Activated CD4-positive, alpha-beta T cell treated with anti-CD3 and anti-CD28 coated beads, Interleukin-2, Interleukin-6, amounts not matched to agents 100 ng/mL and 50 ng/mL, durations not matched to agents 16 hours and 8 hours (primary cell): Measurements from ENCODE around the gene CCNDBP1.
"Not testable (repeated sequence)": the region's sequence is repeated elsewhere in the genome, so short reads cannot be mapped to it uniquely, and the experiment has no call there.

Experiments
- DNase-seq: peaks from one replicate; pipeline ENCODE4 v3.0.0-alpha.2; 2020

The CCNDBP1 gene

DNA sequence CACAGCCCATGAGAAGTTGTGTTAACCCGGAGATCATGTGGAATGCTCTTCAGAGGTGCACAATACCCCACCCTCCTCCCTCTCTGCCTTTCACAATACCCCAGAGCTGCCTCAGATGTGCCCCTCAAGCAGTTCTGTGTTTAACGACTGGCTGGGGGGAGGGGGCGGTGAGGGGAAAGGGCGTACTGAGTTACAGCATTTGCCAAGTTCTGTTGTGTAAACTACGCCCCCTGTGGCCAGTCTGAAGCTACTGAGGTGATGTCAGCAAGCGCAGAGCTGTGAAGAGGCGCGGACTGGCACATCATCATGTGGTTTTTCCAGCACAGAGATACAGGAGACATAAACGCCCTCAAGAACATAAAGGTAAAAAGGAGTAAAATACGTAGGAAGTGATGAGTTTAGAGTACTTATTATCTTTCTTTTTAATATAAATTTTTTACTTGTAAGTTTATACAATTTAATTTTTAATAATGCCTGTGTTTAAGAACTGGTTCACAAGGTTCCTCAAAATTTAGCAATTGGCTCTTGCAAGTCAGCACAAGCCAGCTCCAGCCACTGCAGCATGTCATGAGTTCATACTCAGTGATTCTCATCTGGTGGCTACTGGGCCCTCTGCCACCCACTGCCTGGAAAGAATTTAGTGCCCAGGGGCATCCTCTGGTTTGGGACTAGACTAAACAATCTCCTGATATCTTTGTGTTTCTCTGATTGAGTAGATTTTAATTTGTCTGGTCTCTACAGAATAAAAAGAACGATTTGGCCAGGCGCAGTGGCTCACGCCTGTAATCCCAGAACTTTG is 33.9 kb downstream of the CCNDBP1 start:
- DNase-seq, result no peak

DNA sequence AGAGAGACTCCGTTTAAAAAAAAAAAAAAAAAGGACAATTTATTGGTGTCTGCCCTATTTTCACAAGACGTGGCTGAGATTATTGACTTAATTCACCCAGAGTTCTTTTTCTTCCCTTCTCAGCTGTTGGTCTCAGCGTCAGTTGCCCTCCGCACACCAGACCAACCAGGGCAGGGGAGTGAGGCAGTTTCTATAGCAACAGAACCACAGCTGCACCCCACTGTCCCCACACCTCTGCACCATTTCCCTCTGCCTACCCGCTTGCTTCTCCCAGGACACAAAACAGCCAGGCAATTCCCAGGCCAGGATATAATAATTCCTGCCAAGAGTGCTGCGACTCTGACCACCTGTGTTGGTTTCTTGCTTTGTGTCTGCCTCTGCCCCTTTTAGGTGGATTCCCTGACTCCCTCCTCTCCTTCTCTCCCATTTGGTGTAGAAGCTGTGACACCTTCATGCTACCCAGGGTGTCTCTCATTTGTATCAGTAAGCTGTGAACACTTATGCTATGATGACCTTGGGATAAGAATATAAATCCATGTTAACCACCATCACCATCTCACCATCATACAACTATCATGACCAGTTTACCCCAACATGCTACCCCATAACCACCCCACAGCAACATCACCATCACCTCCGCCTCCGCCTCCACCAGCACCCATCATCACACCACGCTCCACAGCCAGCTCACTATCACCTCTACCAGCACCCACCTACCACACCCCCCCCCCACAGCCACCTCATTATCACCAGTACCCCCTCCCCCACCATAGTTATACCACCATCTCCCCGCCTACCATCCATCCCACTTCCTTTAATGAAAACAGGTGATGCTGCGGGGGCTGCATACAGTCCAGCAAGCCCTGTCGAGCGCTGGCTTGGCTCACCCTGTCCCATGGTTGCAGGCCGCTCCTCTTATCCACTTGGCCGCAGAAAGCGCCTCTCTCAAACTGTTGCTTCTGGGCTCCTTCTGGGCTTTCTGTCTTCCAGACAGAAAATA is 35.0 kb downstream of the CCNDBP1 start:
- DNase-seq, result no peak

DNA sequence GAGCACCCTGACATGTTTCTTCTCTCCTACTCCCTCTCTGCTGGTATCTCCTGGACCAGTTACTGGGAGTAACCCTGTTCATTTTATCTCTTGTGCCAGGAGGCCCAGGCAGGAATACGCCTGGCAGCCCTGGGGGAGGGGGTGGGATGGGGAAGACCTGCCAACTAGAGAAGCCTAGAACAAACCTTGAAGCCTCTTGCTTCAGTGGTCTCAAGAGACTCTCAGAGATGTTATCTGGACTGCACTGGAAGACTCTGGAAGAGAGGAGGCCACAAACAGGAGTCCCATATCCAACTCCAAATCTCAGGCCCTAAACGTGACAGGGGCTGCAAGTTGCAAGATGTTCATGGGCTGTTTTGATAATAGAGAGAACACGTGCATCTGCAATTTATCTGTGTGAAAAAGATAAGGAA is 35.8 kb downstream of the CCNDBP1 start, which contains the start of gene EPB42:
TSS of gene EPB42 (minus strand) at position 28 of the 413 bp plus-strand sequence. CDS start 193 bp downstream, outside the sequence.
- no peak for DNase-seq

DNA sequence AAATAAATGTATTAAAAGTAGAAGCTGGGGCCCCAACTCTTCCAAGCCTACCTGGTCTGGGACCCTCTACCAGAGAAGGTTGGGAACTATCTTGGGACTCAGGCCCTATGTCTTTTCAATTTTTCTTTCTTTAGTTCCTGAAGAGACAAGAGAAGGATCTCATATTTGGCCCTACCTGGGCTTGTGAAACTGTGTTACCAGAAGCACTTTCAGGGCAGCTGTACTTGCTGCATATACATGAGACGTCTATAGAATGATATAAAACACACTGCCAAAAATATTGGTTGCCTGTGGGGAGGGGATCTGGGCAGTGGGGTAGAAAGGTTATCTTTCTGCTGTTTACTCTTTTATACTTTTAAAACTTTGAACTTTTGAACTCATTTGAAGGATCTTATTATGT is 36.2 kb downstream of the CCNDBP1 start:
- DNase-seq, result no peak

DNA sequence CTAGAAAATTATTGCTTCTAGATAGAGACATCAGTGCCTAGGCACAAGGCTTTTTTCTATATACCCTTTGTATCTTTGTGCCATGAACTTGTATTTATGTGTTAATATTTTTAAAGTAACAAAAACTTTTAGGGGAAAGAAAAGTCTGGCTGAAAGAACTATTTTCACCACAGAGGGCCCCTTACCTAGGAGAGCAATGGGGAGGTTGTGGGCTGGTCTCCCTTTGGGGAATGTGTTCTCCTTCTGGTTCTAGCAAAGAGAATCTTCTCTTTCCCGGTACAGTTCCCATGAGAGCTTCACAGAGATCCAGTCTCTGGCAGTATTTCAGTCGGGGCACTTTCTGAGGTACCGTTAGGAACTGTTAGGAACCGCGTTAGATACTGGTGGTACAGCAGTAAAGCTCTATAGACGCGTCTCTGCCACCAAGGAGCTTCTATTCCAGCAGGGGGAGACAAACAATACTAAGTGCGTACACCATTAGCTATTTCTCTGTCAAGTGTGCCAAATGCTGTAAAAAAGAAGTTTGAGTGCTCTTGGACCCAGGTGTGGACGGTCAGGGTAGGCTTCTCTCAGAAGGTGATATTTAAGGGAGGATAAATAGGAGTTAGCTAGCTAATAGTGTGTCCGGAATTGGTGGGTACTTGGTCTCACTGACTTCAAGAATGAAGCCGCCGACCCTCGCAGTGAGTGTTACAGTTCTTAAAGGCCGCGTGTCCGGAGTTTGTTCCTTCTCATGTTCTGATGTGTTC is 40.2 kb downstream of the CCNDBP1 start:
- peak; percentile 81 for DNase-seq

DNA sequence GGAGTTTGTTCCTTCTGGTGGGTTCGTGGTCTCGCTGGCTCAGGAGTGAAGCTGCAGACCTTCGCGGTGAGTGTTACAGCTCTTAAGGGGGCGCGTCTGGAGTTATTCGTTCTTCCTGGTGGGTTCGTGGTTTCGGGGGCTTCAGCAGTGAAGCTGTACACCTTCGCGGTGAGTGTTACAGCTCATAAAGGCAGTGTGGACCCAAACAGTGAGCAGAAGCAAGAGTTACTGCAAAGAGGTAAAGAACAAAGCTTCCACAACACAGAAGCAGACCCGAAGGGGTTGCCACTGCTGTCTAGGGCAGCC is 40.7 kb downstream of the CCNDBP1 start:
- DNase-seq, result not testable (repeated sequence)

DNA sequence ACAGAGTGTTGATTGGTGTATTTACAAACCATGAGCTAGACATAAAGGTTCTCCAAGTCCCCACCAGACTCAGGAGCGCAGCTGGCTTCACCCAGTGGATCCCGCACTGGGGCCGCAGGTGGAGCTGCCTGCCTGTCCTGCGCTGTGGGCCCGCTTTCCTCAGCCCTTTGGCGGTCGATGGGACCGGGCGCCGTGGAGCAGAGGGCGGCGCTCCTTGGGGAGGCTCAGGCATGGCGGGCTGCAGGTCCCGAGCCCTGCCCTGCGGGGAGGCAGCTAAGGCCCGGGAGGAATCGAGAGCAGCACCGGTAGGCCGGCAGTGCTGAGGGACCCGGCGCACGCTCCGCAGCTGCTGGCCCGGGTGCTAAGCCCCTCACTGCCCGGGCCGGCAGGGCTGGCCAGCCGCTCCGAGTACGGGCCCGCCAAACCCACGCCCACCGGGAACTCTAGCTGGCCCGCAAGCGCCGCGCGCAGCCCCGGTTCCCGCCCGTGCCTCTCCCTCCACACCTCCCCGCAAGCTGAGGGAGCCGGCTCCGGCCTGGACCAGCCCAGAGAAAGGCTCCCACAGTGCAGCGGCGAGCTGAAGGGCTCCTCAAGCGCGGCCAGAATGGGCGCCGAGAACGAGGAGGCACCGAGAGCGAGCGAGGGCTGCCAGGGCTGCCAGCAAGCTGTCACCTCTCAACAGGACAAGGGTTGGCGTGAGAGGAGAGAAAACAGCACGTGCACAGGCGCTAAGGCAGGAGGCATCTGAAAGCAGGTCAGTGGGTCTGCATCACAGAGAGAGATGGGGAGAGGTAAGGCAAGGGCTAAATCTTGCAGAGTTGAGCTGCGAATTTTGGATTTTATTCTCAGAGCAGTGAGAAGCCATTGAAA is 41.5 kb downstream of the CCNDBP1 start:
- no peak for DNase-seq

DNA sequence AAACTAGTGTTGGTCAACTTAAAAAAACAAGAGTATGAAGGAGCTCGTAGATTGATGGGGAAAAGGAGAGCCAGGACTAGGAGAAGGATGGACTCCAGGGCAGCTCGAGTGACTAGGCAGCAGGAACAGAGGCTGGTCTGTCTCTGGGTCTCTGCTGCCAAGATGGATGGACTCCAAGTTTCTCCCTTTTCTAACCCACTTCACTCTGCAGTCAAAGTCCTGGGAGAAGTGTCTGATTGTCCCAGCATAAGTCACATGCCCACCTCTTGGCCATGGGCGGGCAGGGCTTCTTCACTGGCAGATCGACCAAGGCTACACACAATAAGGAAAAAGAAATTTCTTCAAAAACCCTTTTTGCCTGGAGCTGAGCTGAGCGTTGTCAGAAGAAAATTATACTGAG is 44.8 kb downstream of the CCNDBP1 start:
- no peak for DNase-seq

DNA sequence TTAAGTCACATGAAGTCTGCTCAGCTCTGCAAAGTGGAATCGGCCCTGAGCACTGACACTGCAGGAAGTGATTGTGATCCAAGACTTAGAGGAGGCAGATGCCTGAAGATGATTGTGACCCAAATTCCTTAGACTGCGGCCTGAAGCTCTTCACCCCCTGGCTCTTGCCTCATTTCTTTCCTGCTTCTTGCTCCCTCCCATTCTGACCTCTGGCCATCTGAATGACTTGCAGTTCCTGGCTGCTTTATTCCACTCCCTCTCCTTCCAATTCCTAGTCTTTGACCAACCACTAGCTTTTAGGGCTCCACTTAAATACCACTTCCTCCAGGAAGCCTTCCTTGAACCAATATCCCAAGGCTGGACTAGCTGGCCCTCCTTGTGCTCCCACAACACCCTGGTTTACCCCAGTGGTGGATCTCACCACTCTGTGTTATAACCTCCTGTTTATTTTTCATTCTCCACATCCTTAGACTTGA is 45.5 kb downstream of the CCNDBP1 start:
- no peak for DNase-seq

DNA sequence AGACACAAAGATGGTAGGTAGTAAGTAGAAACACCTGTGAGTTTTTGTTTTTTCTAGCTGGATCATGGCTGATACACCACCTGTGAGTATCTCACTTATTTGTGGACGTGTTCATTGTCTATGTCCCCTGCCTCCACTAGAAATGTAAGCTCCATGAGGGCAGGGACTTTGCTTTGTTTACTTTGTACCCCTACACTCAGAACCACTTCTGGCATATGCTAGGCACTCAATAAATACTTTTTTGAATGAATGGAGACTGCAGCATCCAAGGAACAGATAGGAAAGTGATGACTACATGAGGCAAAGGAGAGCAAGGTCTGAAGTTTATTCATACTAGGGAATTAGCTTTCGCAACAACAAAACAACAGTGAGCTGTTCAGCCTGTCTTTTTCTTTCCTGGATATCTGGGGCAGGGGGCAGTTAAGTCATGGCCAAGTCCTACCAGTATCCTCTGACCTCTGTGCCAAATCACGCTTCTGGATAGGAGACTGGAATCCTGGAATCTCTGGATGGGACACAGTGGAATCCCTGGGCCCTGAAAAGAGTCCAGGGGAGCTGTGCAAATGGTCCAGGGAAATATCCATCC is 47.2 kb downstream of the CCNDBP1 start:
- DNase-seq, result no peak

DNA sequence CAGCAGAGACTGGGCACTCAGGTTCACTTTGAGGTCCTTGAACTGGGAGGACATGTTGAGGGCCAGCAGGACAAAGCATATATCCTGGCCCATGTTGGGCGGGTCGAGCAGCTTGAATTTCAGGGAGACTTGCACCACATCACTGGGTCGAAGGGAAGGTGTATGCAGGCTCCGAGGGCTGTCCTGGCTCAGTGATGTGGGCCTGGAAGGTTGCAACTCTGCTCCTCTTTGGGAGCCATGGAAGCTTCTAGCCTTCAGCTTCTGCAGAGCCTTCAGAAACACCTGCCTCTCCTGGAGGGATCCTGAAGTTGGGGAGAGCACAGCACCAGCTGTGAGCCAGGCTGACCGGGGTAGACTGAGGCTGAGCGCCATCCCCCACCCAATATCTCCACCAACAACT is 50.3 kb downstream of the CCNDBP1 start:
- no peak for DNase-seq

DNA sequence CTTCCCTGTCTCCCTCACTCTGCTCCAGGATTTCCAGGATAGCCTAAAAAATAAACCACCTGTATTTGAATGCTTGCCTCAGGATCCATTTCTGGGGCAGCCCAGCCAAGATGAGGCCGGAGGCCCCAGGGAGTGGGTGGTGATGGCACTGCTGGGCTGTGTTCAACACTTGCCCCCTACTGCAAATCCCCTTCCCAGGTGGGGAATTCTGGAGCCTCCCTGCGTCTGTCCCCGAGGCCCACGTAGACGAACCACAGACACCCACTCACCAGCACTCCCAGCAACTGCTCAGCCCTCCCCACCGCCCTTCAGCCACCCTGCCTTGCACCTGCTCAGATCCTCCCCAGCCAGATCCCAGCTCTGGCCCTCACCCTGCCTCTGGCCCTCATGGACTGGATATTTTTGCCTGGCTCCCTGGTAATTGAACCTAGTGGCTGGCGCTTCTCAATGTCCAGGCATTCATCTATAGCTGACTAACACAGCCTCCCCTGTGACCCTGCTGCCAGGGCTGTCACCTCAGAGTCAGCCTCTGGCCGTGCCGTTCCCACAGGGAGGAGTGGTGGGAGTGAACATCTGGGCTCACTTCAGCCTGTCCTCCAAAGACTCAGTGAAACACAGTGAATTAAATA is 52.8 kb downstream of the CCNDBP1 start:
- no peak for DNase-seq

DNA sequence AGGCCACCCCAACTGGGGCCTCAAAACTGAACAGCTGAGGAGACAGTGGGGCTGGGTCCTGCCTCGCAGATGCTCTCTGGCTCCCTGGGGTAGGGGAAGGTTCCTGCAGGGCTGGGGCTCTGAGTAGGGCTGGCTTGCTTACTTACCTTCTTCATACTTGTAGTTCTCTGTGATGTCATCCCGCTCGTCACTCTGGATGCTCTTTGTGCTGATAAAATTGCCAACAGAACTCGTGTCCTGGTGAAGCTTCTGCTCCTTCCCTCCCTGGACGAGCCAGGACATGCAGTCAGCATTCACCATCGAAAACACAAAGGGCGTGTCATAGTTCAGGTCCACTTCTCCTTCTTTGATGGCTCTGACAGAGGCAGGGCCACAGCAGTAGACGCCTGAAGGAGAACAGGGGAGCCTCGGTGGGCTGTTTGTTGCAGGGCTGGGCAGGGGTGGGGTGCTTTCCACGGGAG is 53.5 kb downstream of the CCNDBP1 start:
- DNase-seq, result no peak

DNA sequence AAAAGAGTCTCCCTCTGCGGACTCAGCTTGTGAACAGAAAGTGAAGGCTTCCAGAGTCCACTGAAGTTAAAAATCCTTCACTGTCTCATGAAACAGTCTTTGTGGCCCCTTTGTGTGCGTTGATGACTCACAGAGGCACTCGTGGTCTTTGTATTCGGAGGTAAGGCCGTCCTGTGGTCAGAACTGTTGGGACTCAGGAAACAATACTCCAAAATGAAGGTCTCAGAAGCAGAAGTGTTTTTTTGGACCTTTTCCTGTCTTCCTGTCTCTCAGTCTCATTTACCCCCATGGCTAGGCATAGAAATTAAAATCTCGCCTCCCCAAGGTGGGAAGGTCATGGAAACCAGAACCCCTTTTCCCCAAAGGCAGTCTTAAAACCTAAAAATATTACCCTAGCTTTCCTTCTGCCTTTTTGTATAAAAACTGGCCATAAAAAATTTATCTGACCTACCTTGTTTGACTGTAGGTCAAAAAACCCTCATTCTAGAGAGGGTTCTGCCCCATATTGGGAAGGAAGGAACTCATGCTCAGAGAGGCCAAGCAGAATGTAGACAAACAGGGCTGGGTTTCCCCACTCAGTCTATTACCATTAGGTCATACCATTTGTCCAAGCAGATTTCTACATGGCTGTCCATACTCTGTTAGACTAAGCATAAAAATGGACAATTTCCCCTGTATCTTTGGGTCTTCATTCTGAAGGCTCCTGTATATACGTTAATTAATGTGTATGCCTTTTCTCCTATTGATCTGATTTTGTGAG is 54.7 kb downstream of the CCNDBP1 start:
- peak; percentile 48 for DNase-seq

DNA sequence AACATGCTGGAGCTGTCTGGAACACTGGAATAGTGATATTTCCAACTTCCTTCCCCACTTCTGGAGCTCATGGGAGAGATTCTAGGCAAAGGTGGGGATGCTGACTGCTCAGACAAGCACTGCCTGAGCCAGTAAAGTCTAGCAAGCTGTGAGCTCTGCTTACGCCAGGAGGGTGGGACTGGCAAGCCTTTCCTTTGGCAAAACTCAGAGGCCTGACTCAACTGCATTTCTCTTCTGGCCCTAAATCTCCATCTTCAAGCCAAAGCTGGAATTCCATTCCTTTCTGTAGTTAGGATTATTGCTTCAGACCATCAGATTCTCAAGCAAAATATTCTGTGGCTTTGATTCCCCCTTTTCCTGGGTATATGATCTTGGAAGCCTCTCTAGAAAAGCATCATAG is 55.9 kb downstream of the CCNDBP1 start:
- DNase-seq, result no peak

DNA sequence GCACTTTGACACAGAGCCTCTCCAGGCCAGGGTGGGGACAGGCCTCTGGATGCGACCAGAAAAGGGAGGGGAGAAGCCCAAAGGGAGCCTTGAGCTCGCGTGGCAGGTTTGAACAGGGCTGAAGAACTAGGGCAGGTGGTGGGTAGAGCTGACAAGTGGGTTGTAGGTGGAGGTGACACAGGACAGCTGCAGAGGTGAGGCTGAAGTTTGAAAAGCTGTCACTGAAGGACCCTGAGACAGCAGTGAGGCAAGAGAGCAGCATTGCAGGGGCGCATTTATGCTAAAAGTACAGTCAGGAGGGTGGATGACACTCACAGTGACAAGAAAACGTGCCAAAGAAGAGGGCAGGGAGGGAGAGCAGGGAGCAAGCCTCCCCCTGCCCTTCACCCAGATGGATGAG is 57.4 kb downstream of the CCNDBP1 start:
- DNase-seq, result no peak

DNA sequence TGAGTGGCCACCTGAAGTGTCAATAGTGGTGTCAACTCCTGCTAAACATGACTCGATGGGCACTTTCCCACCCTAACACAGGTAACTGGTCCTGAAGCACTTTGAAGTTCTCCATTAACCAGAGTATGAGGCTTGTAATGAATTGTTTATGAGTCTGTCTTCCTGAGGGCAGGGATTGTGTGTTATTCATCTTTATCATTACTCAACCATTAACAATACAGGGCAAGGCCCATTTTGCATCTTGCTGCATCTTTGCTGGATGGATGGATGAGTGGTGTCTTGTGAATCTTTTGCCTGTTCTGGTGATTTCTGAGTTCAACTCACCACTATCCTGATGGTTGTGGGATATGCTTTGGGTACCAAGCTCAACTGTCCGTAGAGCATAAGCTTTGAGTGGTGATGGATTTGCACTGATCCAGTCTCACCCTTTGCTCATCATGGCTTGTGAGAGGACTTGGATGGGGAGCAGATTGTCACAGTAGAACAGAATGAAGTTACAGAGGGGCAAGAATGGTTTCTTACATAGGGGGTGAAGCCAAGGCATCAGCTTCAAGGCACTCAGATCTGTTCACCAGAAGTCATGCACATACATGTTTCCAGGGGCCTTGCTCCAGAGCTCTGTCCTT is 57.9 kb downstream of the CCNDBP1 start:
- no peak for DNase-seq

DNA sequence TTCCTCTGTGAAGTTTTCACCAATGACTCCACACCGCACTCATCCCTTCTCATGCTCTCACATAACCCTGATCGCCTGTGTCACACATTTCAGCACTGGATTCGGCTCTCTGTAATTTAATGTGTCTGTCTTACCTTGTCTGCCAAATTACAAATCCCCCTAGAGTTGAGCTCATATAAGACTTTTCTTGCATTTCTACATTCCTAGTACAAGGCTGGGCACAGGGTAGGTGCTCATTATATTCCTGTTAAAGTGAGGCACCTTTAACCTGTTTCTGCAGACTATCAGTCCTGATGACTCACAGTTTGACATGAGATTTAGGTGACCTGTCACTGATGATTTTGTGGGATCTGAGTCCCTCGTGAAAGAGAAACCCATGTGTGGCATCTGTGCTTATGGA is 58.9 kb downstream of the CCNDBP1 start:
- no peak for DNase-seq

DNA sequence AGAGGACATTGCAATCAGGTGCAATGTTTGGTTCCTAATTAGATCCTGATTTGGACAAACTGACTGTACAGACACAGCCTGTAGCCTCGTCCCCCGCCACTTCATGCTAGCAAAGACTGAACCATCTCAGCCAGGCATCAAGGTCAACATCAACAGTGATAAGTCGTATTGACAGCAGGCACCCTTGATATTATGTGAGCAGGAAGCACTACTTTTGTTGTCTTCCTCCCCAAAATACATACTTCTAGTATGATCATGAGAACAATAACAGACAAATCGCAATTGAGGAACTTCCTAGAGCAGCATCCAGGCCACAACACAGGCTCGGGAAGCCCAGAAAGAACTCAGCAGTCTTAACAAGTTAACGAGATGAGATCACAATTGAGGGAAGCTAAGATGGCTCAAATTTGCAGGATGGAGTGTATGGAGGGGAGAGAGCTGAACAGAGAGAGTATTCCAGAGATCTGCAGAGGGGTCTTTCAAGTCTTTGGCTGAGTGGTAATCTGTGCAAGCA is 61.1 kb downstream of the CCNDBP1 start:
- DNase-seq, result no peak
